Smooth muscle cell (in vitro differentiated cells): ENCODE data around the gene IMMP2L. TPM values are rescaled to one million over a fixed set of nuclear protein-coding genes. Genes with fewer than 3 reads are reported as not detected.
A peak's percentile ranks its signal among the peaks of the same experiment; 100 is the strongest.

ENCODE experiments used
- DNase-seq: peaks from one replicate; lab custom pipeline; 2025; ENCODE audit not compliant: unreplicated experiment; lab: John Stamatoyannopoulos, UW
- H2AFZ ChIP-seq: fragments of 200-600 bp; sonication (generic); 2 replicates; pipeline ENCODE4 v1.6.0; 2016; ENCODE audit warnings: antibody characterized with exemption, low read depth, mild to moderate bottlenecking
- H3F3A ChIP-seq: fragments of 200-600 bp; sonication (generic); 2 replicates; pipeline ENCODE4 v1.6.0; 2017; ENCODE audit warnings: antibody characterized with exemption, low read depth
- H3K27ac ChIP-seq: fragments of 200-600 bp; sonication (generic); 2 replicates; pipeline ENCODE4 v1.5.1; 2016; ENCODE audit warnings: low read depth, mild to moderate bottlenecking
- H3K27me3 ChIP-seq: fragments of 200-600 bp; sonication (generic); 2 replicates; pipeline ENCODE4 v1.6.1; 2016; ENCODE audit warnings: low read depth, mild to moderate bottlenecking
- H3K36me3 ChIP-seq: fragments of 200-600 bp; sonication (generic); 2 replicates; pipeline ENCODE4 v1.5.1; 2016; ENCODE audit warnings: low read depth
- H3K4me1 ChIP-seq: fragments of 200-600 bp; sonication (generic); 2 replicates; pipeline ENCODE4 v1.5.1; 2016; ENCODE audit warnings: low read depth
- H3K4me2 ChIP-seq: fragments of 200-600 bp; sonication (generic); 2 replicates; pipeline ENCODE4 v1.6.0; 2016; ENCODE audit warnings: mild to moderate bottlenecking
- H3K4me3 ChIP-seq: fragments of 200-600 bp; sonication (generic); 2 replicates; pipeline ENCODE4 v1.5.1; 2016; ENCODE audit warnings: mild to moderate bottlenecking
- H3K79me2 ChIP-seq: fragments of 200-600 bp; sonication (generic); 2 replicates; pipeline ENCODE4 v1.6.0; 2016; ENCODE audit warnings: low read depth, mild to moderate bottlenecking
- H3K9ac ChIP-seq: fragments of 200-600 bp; sonication (generic); 2 replicates; pipeline ENCODE4 v1.6.0; 2016; ENCODE audit warnings: low read depth
- H3K9me3 ChIP-seq: fragments of 200-600 bp; sonication (generic); replicated peaks from 2 replicates; pipeline ENCODE4 v1.5.1; 2016; ENCODE audit warnings: low read depth
- H4K20me1 ChIP-seq: fragments of 200-600 bp; sonication (generic); 2 replicates; pipeline ENCODE4 v1.6.0; 2016; ENCODE audit warnings: low read depth
- WGBS: methylation state at CpG from one replicate; pipeline ENCODE4 v1.1.7; 2016; ENCODE audit warnings: low lambda C conversion rate; 5-methylcytosine and 5-hydroxymethylcytosine counted together
- polyA plus RNA-seq: library from polyadenylated mRNA; unstranded; fragments of >200 nt; fragmentation: Nextera tagmentation; extraction: Ambion mirVana; gene quantifications from 2 replicates; pipeline ENCODE4 v1.2.1, GENCODE V29; 2016
- total RNA-seq: library from RNA; depleted of rRNA; stranded (reverse); fragments of >200 nt; gene quantifications from 2 replicates; pipeline ENCODE4 v1.2.3, GENCODE V29; 2014
- TF ChIP-seq, protein P1 (sequence below): fragments of 200-600 bp; sonication (generic); IDR thresholded peaks from 2 replicates; pipeline ENCODE4 v1.5.1; 2017; ENCODE audit warnings: borderline replicate concordance, mild to moderate bottlenecking, antibody characterized with exemption; ENCODE audit not compliant: insufficient read depth, poor library complexity, severe bottlenecking

IMMP2L gene
- total and polyA plus RNA-seq, 2 experiments from 2014 or later = 10.9 to 11.1 TPM

- peak overlapping the region; percentile 2 for H3K4me2 ChIP-seq
- no peaks in the 10 kb centered on the region for H4K20me1 ChIP-seq
- H3K9me3 ChIP-seq = no peaks in the 10 kb centered on the region
- H3K27ac ChIP-seq = no peak overlapping the region
- 72% methylated on average over 4 of the region's 4 CpGs for WGBS
- H3K27me3 ChIP-seq = no peaks in the 10 kb centered on the region
- H3F3A ChIP-seq = no peaks in the 10 kb centered on the region
- peak overlapping the region; percentile 34 for H2AFZ ChIP-seq
- TF ChIP-seq, protein P1, sequence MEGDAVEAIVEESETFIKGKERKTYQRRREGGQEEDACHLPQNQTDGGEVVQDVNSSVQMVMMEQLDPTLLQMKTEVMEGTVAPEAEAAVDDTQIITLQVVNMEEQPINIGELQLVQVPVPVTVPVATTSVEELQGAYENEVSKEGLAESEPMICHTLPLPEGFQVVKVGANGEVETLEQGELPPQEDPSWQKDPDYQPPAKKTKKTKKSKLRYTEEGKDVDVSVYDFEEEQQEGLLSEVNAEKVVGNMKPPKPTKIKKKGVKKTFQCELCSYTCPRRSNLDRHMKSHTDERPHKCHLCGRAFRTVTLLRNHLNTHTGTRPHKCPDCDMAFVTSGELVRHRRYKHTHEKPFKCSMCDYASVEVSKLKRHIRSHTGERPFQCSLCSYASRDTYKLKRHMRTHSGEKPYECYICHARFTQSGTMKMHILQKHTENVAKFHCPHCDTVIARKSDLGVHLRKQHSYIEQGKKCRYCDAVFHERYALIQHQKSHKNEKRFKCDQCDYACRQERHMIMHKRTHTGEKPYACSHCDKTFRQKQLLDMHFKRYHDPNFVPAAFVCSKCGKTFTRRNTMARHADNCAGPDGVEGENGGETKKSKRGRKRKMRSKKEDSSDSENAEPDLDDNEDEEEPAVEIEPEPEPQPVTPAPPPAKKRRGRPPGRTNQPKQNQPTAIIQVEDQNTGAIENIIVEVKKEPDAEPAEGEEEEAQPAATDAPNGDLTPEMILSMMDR = no peak
- H3K9ac ChIP-seq = no peak overlapping the region
- DNase-seq = no peak
- H3K36me3 ChIP-seq = no peaks in the 10 kb centered on the region
- H3K79me2 ChIP-seq = no peaks in the 10 kb centered on the region
- H3K4me1 ChIP-seq = peaks cover 11% of the 10 kb centered on the region
- H3K4me3 ChIP-seq = no peak overlapping the region
Measured at GRCh38 chr7:111027396-111027795, 534.9 kb downstream of the IMMP2L start.

GRCh38 chr7:111026806-111027205 lies 535.5 kb downstream of the IMMP2L start:
- H3K4me3 ChIP-seq = no peak overlapping the region
- H3K36me3 ChIP-seq = no peaks in the 10 kb centered on the region
- H3K9me3 ChIP-seq = no peaks in the 10 kb centered on the region
- TF ChIP-seq, protein P1 = no peak
- DNase-seq = no peak
- H3K4me2 ChIP-seq = peak overlapping the region; percentile 2
- H2AFZ ChIP-seq = no peak overlapping the region
- H3K27me3 ChIP-seq = no peaks in the 10 kb centered on the region
- H3F3A ChIP-seq = no peaks in the 10 kb centered on the region
- no peak overlapping the region for H3K9ac ChIP-seq
- no peak overlapping the region for H3K27ac ChIP-seq
- WGBS = 53% methylated on average over 2 of the region's 2 CpGs
- H3K4me1 ChIP-seq = peaks cover 11% of the 10 kb centered on the region
- H3K79me2 ChIP-seq = no peaks in the 10 kb centered on the region
- H4K20me1 ChIP-seq = no peaks in the 10 kb centered on the region

GRCh38 chr7:111026343-111026742 lies 535.9 kb downstream of the IMMP2L start:
- H3K27ac ChIP-seq = no peak overlapping the region
- H3K9me3 ChIP-seq = no peaks in the 10 kb centered on the region
- TF ChIP-seq, protein P1 = no peak
- 65% methylated on average over 4 of the region's 4 CpGs for WGBS
- H2AFZ ChIP-seq = no peak overlapping the region
- no peaks in the 10 kb centered on the region for H3F3A ChIP-seq
- H3K4me1 ChIP-seq = peaks cover 11% of the 10 kb centered on the region
- H3K27me3 ChIP-seq = no peaks in the 10 kb centered on the region
- no peak for DNase-seq
- H3K79me2 ChIP-seq = no peaks in the 10 kb centered on the region
- peak overlapping the region; percentile 2 for H3K4me2 ChIP-seq
- H3K4me3 ChIP-seq = no peak overlapping the region
- no peaks in the 10 kb centered on the region for H4K20me1 ChIP-seq
- H3K36me3 ChIP-seq = no peaks in the 10 kb centered on the region
- no peak overlapping the region for H3K9ac ChIP-seq

- Histone ChIP-seq H3K4me1 (peaks cover 11% of the 10 kb centered on the region), H3K27ac (no peak overlapping the region), H2AFZ (no peak overlapping the region), H3K9me3 (no peaks in the 10 kb centered on the region), H3K36me3 (no peaks in the 10 kb centered on the region), H3K4me3 (no peak overlapping the region), H3K9ac (no peak overlapping the region), H3F3A (no peaks in the 10 kb centered on the region), H3K79me2 (no peaks in the 10 kb centered on the region), H4K20me1 (no peaks in the 10 kb centered on the region), H3K4me2 (no peak overlapping the region), H3K27me3 (no peaks in the 10 kb centered on the region)
- 65% methylated on average over 1 of the region's 1 CpG for WGBS
- no peak for DNase-seq
- TF ChIP-seq, protein P1 = no peak
Measured at GRCh38 chr7:111025006-111025405, 537.3 kb downstream of the IMMP2L start.
